Keratinocyte (primary cell): ENCODE results near the gene FATE1. TPM values are rescaled to one million over a fixed set of nuclear protein-coding genes. Genes with fewer than 3 reads are reported as not detected.

Source experiments
- DNase-seq: peaks from one replicate; pipeline ENCODE4 v3.0.0-alpha.2; 2011; ENCODE audit warnings: low read depth, missing footprints, low spot score
- FAIRE-seq: peaks from 2 replicates; lab custom pipeline; 2011; peaks lifted over from hg19 to GRCh38; lab: Jason Lieb, UNC
- H2AFZ ChIP-seq: 2 replicates; pipeline ENCODE4 v1.6.0; 2012; ENCODE audit warnings: low read length, control low read depth, inconsistent platforms; ENCODE audit not compliant: control insufficient read depth
- H3K27ac ChIP-seq: 2 replicates; pipeline ENCODE4 v1.5.1; 2011; ENCODE audit warnings: low read length; ENCODE audit not compliant: control insufficient read depth, insufficient read depth
- H3K27me3 ChIP-seq: 3 replicates; pipeline ENCODE4 v1.6.0; 2011; ENCODE audit warnings: low read length; ENCODE audit not compliant: control insufficient read depth, insufficient read depth; ENCODE audit errors: extremely low read depth
- H3K36me3 ChIP-seq, 2 experiments: 2 replicates in 1 of 2; 3 replicates in 1 of 2; pipeline ENCODE4 v1.5.1; 2011; ENCODE audit warnings: low read length in 2 of 2, mild to moderate bottlenecking in 1 of 2; ENCODE audit not compliant: control insufficient read depth in 2 of 2, insufficient read depth in 2 of 2; ENCODE audit errors: extremely low read depth in 1 of 2
- H3K4me1 ChIP-seq: 3 replicates; pipeline ENCODE4 v1.5.1; 2011; ENCODE audit warnings: low read length; ENCODE audit not compliant: control insufficient read depth, insufficient read depth; ENCODE audit errors: extremely low read depth
- H3K4me2 ChIP-seq: 3 replicates; pipeline ENCODE4 v1.6.0; 2011; ENCODE audit warnings: low read depth, low read length; ENCODE audit not compliant: control insufficient read depth, insufficient read depth; ENCODE audit errors: extremely low read depth
- H3K4me3 ChIP-seq, 3 experiments: fragments of 200-600 bp in 1 of 3; sonication (generic) in 1 of 3; 2 replicates in 2 of 3; 3 replicates in 1 of 3; pipeline ENCODE4 v1.5.1; 2011 to 2016; ENCODE audit warnings: low read length in 3 of 3, mild to moderate bottlenecking in 3 of 3, control low read depth in 2 of 3, inconsistent platforms in 1 of 3, low read depth in 1 of 3, mixed read lengths in 1 of 3, mixed run types in 1 of 3, moderate library complexity in 1 of 3; ENCODE audit not compliant: control insufficient read depth in 2 of 3, insufficient read depth in 2 of 3; ENCODE audit errors: extremely low read depth in 1 of 3
- H3K79me2 ChIP-seq: 2 replicates; pipeline ENCODE4 v1.6.0; 2012; ENCODE audit warnings: low read length; ENCODE audit not compliant: control insufficient read depth, insufficient read depth
- H3K9ac ChIP-seq: 3 replicates; pipeline ENCODE4 v1.6.0; 2011; ENCODE audit warnings: low read length; ENCODE audit not compliant: control insufficient read depth, insufficient read depth; ENCODE audit errors: extremely low read depth
- H3K9me1 ChIP-seq: 3 replicates; pipeline ENCODE4 v1.6.0; 2011; ENCODE audit warnings: low read length; ENCODE audit not compliant: control insufficient read depth, insufficient read depth; ENCODE audit errors: extremely low read depth
- H3K9me3 ChIP-seq: 2 replicates; pipeline ENCODE4 v1.5.1; 2012; ENCODE audit warnings: low read depth, low read length; ENCODE audit not compliant: control insufficient read depth
- H4K20me1 ChIP-seq: 3 replicates; pipeline ENCODE4 v1.6.0; 2011; ENCODE audit warnings: low read length; ENCODE audit not compliant: control insufficient read depth, insufficient read depth; ENCODE audit errors: extremely low read depth
- CTCF ChIP-seq, 3 experiments: IDR thresholded peaks in 1 of 3; conservative IDR thresholded peaks in 1 of 3; optimal IDR thresholded peaks in 1 of 3; 2 replicates in 2 of 3; 3 replicates in 1 of 3; pipeline versions ENCODE3 to v1.5.1; 2011; ENCODE audit warnings: low read length in 3 of 3, mild to moderate bottlenecking in 3 of 3, moderate library complexity in 2 of 3, control low read depth in 1 of 3, inconsistent platforms in 1 of 3; ENCODE audit not compliant: insufficient read depth in 2 of 3; ENCODE audit errors: extremely low read depth in 1 of 3
- EZH2 ChIP-seq: IDR thresholded peaks from one replicate; pipeline ENCODE4 v1.6.1; 2012; ENCODE audit warnings: inconsistent platforms, mild to moderate bottlenecking, low read length, moderate library complexity
- dilution Hi-C: fragments of 300-500 bp; cut with MboI; formaldehyde crosslinking; loops from one replicate; pipeline ENCODE4 v1.7.0; 2020; ENCODE audit warnings: low sequenced_read_pairs; ENCODE audit not compliant: extremely low pct_ligation_motif_present
- polyA minus RNA-seq, 3 experiments: library from RNA; depleted of rRNA, polyadenylated mRNA; stranded (reverse); fragments of >200 nt; gene quantifications; 1 replicate in 1 of 3; 2 replicates in 1 of 3; 3 replicates in 1 of 3; pipeline ENCODE4 v1.2.3, GENCODE V29; 2011
- polyA plus RNA-seq, 5 experiments: library from polyadenylated mRNA; depleted of rRNA in 3 of 5; stranded (reverse) in 3 of 5; stranded (forward) in 1 of 5; unstranded in 1 of 5; fragments of >200 nt; gene quantifications; 1 replicate in 1 of 5; 2 replicates in 3 of 5; 3 replicates in 1 of 5; pipeline versions ENCODE4 v1.2.1 to v1.2.3, GENCODE V29; 2011 to 2012; ENCODE audit warnings: missing spikeins in 2 of 5, low read depth in 1 of 5, low replicate concordance in 1 of 5

FATE1 gene, protein sequence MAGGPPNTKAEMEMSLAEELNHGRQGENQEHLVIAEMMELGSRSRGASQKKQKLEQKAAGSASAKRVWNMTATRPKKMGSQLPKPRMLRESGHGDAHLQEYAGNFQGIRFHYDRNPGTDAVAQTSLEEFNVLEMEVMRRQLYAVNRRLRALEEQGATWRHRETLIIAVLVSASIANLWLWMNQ
- polyA plus RNA-seq (not detected in 3 replicates), polyA minus RNA-seq (not detected in 3 replicates)
- polyA plus RNA-seq (2011; ENCODE audit: low read depth) = not detected
- polyA plus RNA-seq (2011; cell fraction: cytosol; rRNA removed) = not detected in 2 replicates
- polyA plus RNA-seq (2011; cell fraction: nucleus; rRNA removed) = not detected in 2 replicates
- not detected in 2 replicates for polyA plus RNA-seq (2012; ENCODE audit: low replicate concordance)
- not detected for polyA minus RNA-seq (2011; cell fraction: cytosol; rRNA and poly(A)+ RNA removed)
- not detected in 2 replicates for polyA minus RNA-seq (2011; cell fraction: nucleus; rRNA and poly(A)+ RNA removed)

DNA sequence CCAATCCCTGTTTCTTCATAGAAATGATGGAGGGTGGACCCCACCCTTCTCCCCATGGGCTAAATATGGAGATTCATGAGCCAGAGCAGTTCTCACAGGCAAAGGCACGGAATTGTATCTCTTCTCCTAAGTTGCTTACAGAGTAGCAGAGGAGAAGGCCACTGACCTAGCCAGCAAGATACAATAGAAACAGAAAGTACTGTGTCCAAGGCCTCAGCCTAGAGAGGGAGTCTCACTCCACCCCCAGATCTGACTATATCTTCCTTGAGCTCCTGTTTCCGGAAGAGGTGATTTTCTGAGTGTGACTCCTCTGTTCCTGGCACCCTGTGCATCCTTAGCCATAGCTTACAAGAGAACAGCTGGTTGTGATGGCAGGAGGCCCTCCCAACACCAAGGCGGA is at the start of gene FATE1:
TSS of gene FATE1 (plus strand) at position 284 of the 400 bp plus-strand sequence. CDS start at position 369, 85 bp downstream.
- H2AFZ ChIP-seq = no peak within 1 kb of the TSS
- no peak within 1 kb of the TSS for H3K27ac ChIP-seq
- dilution Hi-C loops = no loop called here
- H3K4me3 ChIP-seq = no peak within 1 kb of the TSS
- H3K9me3 ChIP-seq = no peaks in the 10 kb centered on the region
- H3K4me2 ChIP-seq = no peak within 1 kb of the TSS
- H3K9ac ChIP-seq = no peak within 1 kb of the TSS
- no peaks in the 10 kb centered on the region for H3K4me1 ChIP-seq
- H3K79me2 ChIP-seq = no peaks in the 10 kb centered on the region
- TF ChIP-seq CTCF (optimal IDR thresholded peaks at IDR 0.05 in 1 of 3, IDR thresholded peaks at IDR 0.05 in 1 of 3, conservative IDR thresholded peaks at IDR 0.05 in 1 of 3; ENCODE audit: extremely low read depth in 1 of 3, insufficient read depth in 2 of 3, low read length in 3 of 3) = no peak
- no peak for TF ChIP-seq EZH2
- H4K20me1 ChIP-seq = no peaks in the 10 kb centered on the region
- no peak for FAIRE-seq
- no peaks in the 10 kb centered on the region for H3K27me3 ChIP-seq
- H3K36me3 ChIP-seq = no peaks in the 10 kb centered on the region
- no peak for DNase-seq
- H3K9me1 ChIP-seq = no peaks in the 10 kb centered on the region

- no peaks in the 10 kb centered on the region for H3K9me3 ChIP-seq
- no peak overlapping the region for H3K9ac ChIP-seq
- H3K36me3 ChIP-seq = no peaks in the 10 kb centered on the region
- FAIRE-seq (no peak), DNase-seq (no peak)
- dilution Hi-C loops = no loop called here
- no peaks in the 10 kb centered on the region for H3K27me3 ChIP-seq
- H3K4me1 ChIP-seq = no peaks in the 10 kb centered on the region
- no peak overlapping the region for H2AFZ ChIP-seq
- no peak overlapping the region for H3K27ac ChIP-seq
- H4K20me1 ChIP-seq = no peaks in the 10 kb centered on the region
- H3K9me1 ChIP-seq = no peaks in the 10 kb centered on the region
- H3K4me2 ChIP-seq = no peak overlapping the region
- TF ChIP-seq EZH2 (no peak), CTCF (optimal IDR thresholded peaks at IDR 0.05 in 1 of 3, IDR thresholded peaks at IDR 0.05 in 1 of 3, conservative IDR thresholded peaks at IDR 0.05 in 1 of 3; ENCODE audit: extremely low read depth in 1 of 3, insufficient read depth in 2 of 3, low read length in 3 of 3) (no peak)
- H3K4me3 ChIP-seq = no peak overlapping the region
- no peaks in the 10 kb centered on the region for H3K79me2 ChIP-seq
Observed at GRCh38 chrX:151675121-151675746, 40.6 kb upstream of the FATE1 start.
